HG02798 (cell line): Measurements from ENCODE around the gene CPNE7.

ENCODE experiments used
- ATAC-seq: cut with Tn5 transposase; IDR thresholded peaks from one replicate; pipeline ENCODE4 v1.9.1; 2021; ENCODE audit warnings: mild to moderate bottlenecking; ENCODE audit not compliant: unreplicated experiment, poor library complexity

CPNE7 gene

DNA sequence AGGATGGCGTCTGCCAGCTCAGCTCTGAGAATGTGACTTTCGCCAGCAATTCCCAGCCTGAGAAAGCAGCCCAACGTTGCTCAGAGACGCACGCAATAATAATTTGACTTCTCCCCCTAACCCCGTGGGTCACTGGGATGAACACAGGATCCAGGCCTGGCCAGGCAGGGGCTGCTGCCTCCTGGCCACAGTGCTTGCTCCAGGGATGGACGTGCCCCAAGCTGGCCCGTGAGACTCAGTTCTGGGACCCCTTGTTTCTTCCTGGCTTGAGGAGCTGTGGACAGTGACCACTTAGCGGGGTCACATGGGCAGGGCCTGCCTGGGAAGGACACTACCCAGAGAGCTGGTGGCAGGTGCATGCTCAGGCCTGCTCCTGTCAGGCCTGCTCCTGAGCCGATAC, 24.3 kb downstream of the CPNE7 start:
- ATAC-seq = no peak

DNA sequence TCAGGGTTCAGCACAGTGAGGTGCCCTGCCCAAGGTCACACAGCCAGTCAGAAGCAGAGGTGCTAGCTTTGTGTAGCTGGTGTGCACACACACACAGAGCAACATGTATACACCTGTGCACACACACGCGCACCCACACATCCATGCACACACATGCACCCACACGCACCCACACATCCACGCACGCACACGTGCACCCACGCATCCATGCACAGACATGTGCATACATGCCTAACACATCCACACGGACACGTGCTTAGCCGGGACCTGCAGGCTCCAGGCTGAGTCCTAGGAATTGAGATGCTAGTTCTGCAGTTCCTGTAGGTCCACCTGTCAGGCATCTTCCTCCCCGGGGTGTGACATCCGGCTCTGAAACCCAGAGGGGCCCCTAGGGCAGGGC, 24.9 kb downstream of the CPNE7 start:
- ATAC-seq = no peak

DNA sequence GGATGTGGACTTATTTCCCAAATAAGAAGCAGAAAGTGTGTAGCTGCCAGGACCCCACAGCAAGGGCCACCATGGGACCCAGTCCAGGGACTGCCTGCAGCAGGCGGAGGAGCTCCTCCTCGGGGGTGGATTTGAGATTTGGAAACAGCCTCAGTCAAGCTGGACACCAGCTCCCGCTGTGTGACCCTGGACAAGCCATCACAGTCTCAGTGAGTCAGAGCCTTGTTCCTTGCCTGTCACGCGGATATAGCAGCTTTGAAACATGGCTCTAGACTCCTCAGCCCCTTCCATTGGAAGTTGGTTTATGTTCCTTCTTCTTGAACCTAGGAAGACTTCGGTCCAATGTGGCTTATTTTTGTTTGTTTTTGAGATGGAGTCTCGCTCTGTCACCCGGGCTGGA, 25.4 kb downstream of the CPNE7 start:
- no peak for ATAC-seq

DNA sequence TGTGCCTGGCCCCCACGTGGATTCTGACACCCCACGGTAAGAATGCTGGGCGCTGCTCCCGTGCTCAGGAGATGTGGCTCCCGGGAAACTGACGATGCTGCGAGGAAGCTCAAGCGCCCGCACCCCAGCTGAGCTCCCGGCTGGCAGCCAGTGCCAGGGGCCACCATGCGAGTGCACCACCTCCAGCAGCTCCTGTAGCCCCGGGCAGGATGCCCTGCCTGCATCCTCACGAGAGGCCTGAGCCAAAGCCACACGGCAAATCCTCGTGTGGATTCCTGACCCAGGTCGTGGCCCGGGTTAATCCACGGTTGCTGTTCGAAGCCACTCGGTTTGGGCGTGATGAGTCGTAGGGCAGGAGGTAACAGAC, 26.3 kb downstream of the CPNE7 start:
- no peak for ATAC-seq

DNA sequence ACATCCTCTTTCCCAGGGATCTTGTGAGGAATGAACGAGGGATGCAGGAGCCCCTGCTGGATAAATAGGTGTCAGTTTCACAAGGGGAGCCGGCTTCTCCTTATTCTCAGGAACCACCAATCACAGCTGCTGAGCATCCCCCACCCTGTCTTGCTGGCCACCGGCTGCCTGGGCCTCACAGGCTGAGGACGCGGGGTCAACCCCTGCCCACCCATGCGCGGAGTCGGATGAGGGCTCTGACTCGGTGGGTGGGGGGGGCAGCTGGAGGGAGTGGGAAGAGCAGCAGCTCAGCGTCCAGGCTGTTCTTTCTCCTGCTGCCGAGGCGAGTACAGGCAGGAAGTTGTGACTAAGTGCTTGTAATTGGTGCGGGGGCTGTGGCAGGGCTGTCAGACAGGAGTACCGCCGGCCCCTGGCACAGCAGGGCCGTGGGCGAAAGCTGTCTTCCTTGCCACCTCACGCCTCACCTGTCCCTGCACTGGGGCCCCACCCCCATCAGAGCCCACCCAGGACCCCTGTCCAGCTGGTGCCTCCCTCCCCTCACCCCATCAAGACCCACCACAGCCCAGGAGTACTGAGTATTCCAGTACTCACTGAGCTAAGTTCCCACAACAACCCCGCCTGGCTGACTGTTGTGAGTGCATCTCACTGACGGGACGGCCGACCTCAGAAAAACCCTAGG, 26.9 kb downstream of the CPNE7 start:
- ATAC-seq = no peak

DNA sequence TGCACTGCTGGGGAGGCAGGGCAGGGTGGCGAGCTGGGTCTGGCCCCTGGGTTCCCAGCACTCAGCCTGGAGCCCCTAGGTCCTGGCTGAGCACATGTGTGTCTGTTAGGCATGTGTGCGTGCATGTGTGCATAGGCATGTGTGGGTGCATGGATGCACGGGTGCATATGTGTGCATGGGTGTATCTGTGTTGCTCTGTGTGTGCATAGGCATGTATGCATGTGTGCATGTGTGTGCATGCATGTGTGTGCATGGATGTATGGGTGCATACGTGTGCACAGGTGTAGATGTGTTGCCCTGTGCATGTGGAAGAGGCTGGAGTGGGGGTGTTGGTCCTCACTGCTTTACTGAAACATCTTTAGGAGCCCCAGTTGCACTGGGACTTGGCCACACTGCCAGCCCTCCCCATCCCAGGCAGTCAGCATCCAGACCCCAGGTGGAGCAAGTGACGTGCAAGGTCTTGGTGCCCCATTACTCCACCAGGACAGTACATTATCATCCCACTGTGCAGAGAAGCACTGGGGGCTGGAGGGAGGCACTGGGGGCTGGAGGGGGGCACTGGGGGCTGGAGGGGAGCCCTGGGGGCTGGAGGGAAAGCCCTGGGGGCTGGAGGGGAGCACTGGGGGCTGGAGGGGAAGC, 27.5 kb downstream of the CPNE7 start:
- ATAC-seq = no peak

DNA sequence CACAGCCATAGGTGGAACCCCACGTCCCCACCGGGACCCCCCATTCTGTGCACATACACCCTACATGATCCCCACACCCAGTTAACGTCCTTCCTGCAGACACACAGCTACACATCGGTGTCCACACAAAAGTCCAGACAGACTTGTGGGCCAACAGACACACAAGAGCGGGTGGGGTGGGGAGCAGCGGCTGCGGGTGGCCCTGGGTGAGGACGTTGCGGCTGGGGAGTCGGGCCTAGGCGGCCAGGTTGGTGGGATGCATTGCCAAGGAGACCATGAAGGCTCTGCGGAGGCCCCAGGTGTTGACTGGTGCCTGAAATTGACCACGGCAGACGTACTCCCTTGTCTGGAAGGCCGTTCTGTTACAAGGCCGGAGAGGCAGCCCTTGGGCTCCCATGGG, 29.2 kb downstream of the CPNE7 start:
- ATAC-seq = no peak

DNA sequence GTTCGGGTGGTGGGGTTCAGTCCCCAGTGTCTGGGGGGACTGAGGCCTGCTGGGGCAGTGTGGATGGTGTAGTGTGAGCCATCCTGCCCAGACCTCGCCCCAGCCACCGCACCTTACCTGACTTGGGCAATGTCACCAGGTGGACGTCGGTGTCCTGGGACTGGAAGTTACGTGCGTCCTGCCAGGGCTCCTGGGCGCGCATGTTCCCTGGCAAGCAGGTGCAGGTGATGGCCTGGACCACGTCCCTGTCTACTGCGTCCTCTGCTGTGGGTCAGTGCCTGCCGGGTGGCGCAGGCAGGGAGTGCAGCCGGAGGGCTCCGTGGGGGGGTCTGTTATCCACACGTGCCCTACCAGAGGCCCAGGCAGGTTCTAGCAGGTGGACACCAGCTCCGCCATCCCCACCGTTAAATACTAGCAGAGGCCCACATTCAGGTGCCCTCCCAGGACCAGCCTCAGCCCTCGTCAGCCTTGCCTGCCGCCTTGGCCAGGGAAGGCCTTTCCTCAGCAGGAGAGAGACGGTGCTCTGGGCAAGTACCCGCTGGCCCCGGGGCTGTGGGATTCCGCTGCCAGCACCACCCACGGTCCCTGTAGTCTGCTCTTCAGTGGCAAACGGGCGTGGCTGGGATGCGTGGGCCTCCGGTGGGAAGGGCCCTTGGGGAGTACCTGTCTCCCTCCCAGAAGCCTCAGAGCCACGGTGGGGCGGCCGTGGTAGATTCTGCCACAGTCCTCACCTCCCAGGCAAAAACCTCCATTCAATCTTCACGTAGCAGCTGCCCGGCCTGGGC, 29.8 kb downstream of the CPNE7 start:
- no peak for ATAC-seq

DNA sequence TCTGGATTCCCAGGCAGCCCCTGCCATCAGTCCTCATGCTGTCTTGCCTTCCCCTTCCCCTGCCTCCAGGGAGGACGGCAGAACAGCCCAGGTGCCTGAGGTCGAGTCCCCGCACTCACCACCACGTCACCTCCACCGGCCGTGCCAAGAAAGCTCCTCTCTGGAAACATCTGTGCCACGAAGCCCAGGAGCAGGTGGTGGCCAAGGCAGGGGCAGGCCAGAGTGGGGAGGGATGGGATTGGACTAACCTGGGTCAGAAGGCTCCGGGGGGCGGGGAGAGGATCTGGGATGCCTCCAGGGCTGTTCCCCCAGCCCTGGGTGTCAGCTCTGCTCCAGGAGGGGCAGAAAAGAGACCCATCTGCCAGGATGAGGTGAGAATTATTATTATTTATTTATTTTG, 30.4 kb downstream of the CPNE7 start:
- ATAC-seq = no peak

DNA sequence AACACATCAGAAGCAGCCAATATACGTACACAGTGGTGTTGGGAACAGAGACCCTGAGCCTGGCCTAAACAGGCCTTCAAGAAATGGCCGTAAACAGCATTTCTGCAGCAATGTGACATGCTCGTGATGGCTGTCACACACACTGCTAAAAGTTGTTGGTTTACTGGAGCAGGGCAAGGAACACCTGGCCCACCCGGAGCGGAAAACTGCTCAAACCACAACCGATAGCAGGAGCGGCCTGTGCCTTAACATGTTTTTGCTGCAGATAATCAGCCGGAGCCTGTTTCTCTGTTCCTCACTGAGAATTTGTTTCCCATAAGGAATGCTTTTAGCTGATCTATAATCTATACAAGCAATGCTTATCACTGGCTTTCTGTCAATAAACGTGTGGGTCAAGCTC, 31.9 kb downstream of the CPNE7 start:
- no peak for ATAC-seq

DNA sequence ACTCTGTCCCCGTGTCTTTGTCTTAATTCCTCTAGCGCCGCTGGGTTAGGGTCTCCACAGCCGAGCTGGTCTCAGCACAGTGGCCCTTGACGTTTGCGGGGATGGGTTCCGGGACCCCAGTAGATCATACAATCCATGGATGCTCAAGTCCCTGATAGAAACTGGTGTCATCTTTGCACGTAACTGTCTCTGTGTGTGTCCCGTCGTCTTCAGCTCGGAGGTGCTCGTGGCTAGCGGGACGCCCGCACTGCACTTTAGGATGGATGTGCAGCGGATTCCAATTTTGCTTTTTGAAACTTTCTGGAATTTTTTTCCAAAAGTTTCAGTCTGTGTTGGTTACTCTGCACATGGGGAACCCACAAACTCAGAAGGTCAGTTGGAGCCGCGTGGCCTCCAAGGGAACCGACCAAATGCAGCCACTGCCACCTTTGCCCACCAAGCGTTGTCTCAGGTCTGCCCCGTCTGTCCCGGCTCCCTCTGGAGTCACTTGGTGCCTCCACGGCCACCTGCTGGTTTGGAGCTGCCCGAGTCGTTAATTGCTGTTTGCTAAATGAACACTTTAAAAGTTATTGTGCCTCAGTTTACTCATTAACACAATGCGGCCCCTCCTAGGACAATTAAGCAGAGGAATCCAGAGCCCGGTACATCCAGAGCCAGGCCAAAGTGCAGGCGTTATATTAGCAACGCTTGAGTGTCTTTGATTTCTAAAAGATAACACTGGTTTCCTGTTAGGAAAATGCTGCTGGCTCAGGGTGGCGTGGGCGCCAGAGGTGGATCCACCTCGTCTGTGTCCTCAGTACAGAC, 32.6 kb downstream of the CPNE7 start:
- ATAC-seq = no peak

DNA sequence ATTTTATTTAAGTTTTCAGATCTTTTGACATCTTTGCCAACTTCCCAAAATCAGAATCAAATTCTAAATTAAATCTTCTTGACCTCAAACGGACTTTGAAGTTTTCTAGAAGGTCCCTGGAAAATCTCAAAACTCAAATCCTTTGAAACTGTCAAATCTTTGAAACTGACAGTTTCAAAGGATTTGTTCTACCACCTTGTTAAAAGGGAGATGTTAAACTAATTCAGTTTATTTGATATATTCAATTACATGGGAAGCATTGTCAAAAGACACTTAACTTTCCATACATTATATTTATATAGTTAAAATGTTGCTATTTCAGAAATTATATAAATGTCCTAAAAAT, 34.5 kb downstream of the CPNE7 start:
- ATAC-seq = no peak

DNA sequence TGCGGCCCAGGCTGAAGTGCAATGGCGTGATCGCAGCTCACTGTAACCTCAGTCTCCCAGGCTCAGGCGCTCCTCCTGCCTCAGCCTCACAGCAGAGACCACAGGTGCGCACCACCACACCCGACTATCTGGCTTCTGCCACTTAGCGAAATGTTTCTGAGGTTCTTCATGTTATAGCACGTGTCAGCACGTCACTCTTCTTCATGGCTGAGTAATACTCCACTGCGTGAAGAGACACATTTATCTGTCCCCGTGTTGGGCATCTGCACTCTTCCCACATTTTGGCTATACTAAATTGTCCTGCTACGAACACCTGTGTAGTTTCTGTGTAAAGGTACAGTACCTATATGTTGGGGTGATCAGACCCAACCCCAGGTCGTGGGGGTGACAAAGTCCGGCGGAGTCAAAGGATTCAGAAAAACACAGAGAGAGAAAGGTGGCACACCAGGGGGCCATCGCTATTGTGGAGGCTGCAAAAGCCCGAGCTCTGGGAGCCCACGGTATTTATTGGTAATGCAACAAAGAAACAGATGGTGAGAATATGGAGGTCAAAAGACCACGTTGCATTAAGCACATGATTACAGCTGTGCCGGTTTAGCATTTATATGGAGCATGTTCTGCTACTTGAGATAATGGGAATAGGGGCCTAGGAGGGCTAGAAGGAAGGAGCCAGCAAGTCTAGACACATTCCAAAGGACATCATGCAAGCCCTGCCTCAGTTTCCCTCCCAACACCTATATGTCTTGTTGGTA, 37.0 kb downstream of the CPNE7 start:
- ATAC-seq = no peak

DNA sequence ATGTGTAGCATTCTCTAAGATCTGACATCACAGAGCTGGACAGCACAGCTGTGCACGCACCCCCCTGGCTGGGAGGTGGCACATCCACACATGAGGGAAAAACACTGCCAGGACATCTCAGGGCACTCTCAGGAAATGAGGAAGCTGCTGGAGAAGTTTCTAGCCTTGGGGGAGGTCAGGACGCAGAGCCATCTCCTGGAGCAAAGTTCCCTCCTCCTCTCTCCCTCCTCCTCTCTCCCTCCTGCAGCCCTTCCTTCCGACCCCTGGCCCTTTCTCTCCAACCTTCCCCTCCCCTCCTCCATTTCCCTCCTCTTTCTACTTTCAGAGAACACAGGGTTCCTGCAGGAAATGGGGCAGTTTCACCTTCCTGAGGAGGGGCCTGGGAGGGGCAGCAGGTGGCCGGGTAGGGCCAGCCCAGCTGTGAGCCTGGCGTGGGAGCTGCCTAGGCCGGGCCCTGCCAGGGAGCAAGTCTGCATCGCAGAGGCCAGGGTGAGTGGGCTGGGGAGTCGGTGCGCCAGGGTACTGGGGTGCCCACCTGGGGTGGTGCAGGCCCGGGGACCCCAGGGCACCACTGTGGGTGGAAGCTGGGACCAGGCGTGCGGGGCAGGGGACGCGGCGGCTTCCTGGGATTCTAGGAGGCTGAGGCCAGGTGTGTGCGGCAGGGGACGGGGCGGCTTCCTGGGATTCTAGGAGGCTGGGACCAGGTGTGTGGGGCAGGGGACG, 37.8 kb downstream of the CPNE7 start, which contains the start of gene DPEP1:
DPEP1 (plus strand) TSS at position 412 of the 723 bp plus-strand sequence. CDS start 16,769 bp downstream, outside the sequence.
- ATAC-seq = no peak

DNA sequence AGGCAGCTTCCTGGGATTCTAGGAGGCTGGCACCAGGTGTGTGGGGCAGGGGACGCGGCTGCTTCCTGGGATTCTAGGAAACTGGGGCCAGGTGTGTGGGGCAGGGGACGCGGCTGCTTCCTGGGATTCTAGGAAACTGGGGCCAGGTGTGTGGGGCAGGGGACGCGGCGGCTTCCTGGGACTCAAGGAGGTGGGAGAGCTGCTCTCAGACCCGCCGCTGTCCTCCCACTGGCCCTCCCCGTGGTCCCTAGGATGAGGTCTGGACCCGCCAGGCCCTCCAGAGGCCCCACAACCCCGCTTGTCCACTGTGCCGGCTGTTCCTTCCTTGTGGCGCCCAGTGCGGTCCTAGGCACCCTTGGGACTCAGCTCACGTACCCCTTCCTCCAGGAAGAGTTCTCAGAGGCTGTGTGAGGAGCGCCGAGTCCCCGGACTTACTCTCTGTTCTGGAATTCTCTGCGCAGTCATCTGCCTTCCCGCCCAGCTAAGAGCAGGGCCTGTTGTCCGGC, 38.4 kb downstream of the CPNE7 start:
- no peak for ATAC-seq

DNA sequence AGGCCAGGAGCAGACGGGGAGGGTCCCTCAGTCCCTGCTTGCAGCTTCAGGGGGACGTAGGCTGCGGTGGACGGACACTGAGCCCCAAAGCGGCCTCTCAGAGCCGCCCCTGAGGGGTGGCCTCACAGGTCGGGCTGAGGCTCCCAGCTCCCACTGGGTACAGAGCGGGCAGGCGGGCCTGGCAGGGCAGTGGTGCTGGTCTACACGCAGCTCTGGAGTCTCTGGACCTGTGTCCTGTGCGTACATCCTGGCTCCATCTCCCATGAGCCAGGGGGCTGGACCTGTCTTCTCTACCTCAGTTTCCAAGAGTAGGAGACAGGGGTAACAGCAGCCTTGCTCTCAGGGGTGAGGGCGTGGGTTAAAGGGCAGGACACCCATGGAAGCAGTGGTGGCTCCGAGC, 39.6 kb downstream of the CPNE7 start:
- no peak for ATAC-seq

DNA sequence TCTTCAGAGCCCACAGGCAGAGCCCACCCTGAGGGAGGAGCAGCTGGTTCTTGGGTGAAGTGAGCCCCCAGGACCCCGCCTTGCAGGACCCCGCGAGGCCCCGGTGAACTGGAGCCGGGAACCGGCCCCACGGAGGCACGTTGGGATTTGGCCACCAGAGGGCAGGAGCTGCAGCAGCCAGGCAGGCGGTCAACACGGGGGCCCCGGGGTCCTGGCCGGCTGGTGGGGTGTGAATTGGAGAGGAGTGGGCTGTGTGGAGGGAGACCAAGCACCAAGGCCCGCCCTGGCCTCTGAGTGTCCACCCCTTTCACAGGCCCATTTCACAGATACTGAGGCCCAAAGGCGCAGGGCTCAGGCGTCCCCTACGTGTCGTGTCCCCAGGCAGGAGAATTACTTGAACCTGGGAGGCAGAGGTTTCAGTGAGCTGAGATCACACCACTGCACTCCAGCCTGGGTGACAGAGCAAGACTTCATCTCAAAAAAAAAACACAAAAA, 40.1 kb downstream of the CPNE7 start:
- ATAC-seq = no peak

DNA sequence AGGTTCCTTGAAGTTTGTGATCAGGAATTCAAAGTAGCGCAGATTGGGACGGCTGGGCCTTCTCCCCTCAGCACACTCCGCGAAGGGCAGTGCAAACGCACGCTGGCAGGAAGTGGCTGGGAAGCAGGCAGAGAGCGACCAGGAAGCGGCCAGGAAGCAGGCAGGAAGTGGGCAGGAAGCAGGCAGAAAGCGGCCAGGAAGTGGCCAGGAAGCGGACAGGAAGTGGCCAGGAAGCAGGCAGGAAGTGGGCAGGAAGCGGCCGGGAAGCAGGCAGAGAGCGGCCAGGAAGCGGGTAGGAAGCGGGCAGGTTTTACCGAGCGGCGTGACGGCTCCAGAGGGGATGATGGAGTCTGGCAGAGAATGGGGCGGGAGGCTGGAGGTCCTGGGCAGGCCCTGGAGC, 41.1 kb downstream of the CPNE7 start:
- ATAC-seq = no peak

DNA sequence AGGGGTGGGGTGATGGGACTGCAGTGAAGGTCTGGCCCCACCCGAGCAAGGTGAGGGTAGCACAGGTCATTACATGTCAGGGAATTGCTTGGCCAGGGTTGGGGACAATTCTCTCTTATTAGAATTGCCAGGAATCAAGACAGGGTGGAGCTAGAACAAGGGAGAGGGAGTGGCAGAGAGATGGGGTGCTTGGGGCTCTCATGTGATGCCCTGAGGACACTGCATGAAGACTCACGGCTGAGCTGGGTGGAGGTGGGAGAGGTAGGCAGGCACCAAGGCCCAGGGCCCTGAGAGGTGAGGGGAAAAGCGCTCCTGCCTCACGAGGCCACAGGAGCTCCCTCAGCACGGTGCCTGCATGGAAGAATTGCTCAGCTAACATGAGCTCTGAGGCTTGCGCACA, 41.5 kb downstream of the CPNE7 start:
- ATAC-seq = no peak
